Spinal cord (tissue), 10 donors: ENCODE data around the gene ELMOD3. TPM values are rescaled to one million over a fixed set of nuclear protein-coding genes. Genes with fewer than 3 reads are reported as not detected.
"Not testable (repeated sequence)": the region's sequence is repeated elsewhere in the genome, so short reads cannot be mapped to it uniquely, and the experiment has no call there.

Experiments used
- DNase-seq, 6 donors: peaks; one replicate each; pipeline versions ENCODE4 v3.0.0 to v3.0.0-alpha.2; 2013 to 2015; ENCODE audit warnings: low spot score in 6 of 6, low read depth in 4 of 6
- H3K27ac ChIP-seq: one replicate; pipeline ENCODE4 v1.5.1; 2013; ENCODE audit warnings: low read depth, low read length, control low read depth
- H3K27me3 ChIP-seq: one replicate; pipeline ENCODE4 v1.6.1; 2013; ENCODE audit warnings: low read length; ENCODE audit not compliant: control insufficient read depth, insufficient read depth
- H3K36me3 ChIP-seq: one replicate; pipeline ENCODE4 v1.6.1; 2013; ENCODE audit warnings: low read length; ENCODE audit not compliant: control insufficient read depth, insufficient read depth
- H3K4me1 ChIP-seq: one replicate; pipeline ENCODE4 v1.6.1; 2013; ENCODE audit warnings: low read length; ENCODE audit not compliant: control insufficient read depth, insufficient read depth
- H3K4me3 ChIP-seq: one replicate; pipeline ENCODE4 v1.5.1; 2013; ENCODE audit warnings: low read depth, low read length, control low read depth
- H3K9me3 ChIP-seq: one replicate; pipeline ENCODE4 v1.6.1; 2013; ENCODE audit warnings: low read length; ENCODE audit not compliant: control insufficient read depth, insufficient read depth
- WGBS: methylation state at CpG from one replicate; pipeline ENCODE4 v1.1.5; 2013; ENCODE audit warnings: missing lambda C conversion rate; ENCODE audit not compliant: insufficient coverage; 5-methylcytosine and 5-hydroxymethylcytosine counted together
- polyA plus RNA-seq, 2 donors: library from polyadenylated mRNA; unstranded; fragments of 120-200 nt; gene quantifications; one replicate each; pipeline ENCODE4 v1.2.1, GENCODE V29; 2013; ENCODE audit not compliant: insufficient read length in 2 of 2
- total RNA-seq, 2 donors: library from RNA; depleted of rRNA in 1 of 2; stranded (reverse); fragments of 120-200 nt in 1 of 2; fragments of >200 nt in 1 of 2; gene quantifications; one replicate each; pipeline versions ENCODE4 v1.2.3 to v1.2.4, GENCODE V29; 2013 to 2014
- donor health status: healthy.

Gene ELMOD3
- total and polyA plus RNA-seq, 4 donors, result 17.4 to 35.7 (median 24.5) TPM

DNA sequence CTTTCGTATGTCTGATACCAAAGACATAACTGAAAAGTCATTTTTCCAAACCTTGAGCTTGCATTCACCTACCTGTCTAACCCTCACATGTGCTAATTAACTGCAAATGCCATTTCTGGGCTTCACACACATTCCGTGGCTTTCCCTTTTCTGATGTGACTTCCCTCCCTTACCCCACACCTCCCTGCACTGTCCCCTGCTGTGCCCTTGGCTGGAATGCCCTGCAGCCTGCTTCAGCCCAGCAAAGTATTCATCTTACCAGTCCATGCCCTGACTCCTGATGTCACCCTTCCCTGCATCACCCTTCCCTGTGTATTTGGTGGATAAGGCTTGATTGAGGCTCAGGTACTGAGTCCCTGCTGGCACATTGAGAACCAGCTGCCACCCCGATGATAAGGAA lies 12.4 kb upstream of the ELMOD3 start:
- WGBS, result 64% methylated on average over 3 of the region's 3 CpGs
- no peak for DNase-seq
- no peaks in the 10 kb centered on the region for H3K9me3 ChIP-seq
- H3K36me3 ChIP-seq, result peaks cover 40% of the 10 kb centered on the region
- H3K4me3 ChIP-seq, result no peak overlapping the region
- H3K4me1 ChIP-seq, result no peaks in the 10 kb centered on the region
- H3K27ac ChIP-seq, result no peak overlapping the region
- no peaks in the 10 kb centered on the region for H3K27me3 ChIP-seq

DNA sequence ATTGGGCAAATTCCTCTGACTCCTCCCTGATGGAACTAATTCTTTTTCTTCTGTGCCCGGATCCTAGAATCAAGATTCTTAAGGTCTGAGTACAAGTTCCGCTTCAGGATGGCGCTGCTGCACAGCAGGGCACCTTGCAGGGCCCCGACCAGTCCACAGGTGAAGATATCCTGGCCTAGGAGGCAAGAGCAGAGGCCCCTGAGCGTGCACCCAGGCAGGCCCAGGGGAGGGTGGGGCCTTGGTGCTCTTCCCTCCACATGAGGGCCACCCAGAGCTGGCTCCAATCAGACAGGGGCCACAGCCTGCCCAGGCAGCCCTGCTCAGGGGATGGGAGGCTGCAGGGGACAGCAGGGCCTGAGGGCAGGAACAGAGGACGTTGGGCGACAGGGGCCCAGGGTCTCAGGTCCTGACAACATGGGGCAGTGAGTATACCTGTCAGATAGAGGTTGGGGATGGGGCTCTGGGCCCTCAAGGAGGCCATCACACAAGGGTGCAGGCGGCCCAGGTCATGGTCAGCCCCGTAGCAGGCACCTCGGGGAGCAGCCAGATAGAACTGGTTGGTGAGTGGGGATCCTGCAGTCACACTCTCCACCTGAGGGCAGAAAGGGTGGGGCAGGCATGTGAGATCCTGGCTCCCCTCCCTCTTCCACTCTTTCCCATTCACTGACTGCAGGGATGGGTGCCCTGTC lies 11.2 kb upstream of the ELMOD3 start:
- H3K4me1 ChIP-seq, H3K4me3 ChIP-seq, H3K9me3 ChIP-seq, H3K27me3 ChIP-seq, DNase-seq, H3K27ac ChIP-seq: not testable (repeated sequence)
- peaks cover 40% of the 10 kb centered on the region for H3K36me3 ChIP-seq
- 95% methylated on average over 6 of the region's 10 CpGs for WGBS

DNA sequence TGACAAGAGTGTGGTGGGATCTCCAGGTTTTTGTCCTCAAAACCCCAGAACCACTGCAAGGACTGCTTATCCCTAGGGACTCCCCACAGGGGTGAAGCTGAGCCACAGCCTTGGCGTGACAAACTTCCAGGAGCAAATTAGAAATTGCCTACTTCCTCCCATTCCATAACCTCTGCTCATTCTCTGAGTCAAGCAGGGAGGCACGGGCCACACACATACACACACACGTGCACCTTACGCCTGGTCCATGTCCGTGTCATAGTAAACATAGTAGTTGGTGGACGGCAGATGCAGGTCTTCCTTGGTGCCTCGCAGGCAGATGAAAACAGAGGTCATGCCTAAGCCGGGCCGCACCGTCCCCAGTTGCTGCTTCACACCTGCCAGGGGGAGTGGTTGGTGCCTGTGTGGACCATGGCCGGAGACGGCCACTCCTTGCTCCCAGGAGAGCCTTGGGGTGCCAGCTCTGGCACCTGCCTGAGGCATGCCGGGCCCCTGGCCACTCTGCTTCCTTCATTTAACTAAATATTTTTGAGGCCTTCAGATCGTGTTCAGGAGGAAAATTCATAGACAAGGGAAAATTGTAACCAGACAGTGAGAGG lies 10.1 kb upstream of the ELMOD3 start:
- H3K27ac ChIP-seq, result no peak overlapping the region
- no peak overlapping the region for H3K4me3 ChIP-seq
- no peaks in the 10 kb centered on the region for H3K27me3 ChIP-seq
- 94% methylated on average over 7 of the region's 14 CpGs for WGBS
- DNase-seq, result no peak
- H3K9me3 ChIP-seq, result no peaks in the 10 kb centered on the region
- H3K36me3 ChIP-seq, result peaks cover 48% of the 10 kb centered on the region
- no peaks in the 10 kb centered on the region for H3K4me1 ChIP-seq

DNA sequence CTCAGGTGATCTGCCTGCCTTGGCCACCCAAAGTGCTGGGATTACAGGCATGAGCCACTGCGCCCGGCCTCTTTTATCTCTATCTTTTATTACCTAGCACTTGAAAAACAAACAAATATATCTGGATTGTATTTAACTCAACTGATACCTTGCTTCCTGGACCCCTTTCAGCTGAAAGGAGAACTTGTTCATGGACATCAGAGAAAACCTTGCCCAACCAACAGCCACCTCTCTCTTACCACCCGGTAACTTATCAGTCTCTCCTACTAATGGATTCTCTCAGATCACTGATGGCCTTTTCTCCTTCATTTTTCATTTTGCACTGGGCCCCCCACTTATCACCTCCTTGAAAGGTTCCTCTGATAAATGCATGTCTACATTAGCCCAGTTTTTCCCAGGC lies 7.0 kb upstream of the ELMOD3 start:
- Histone ChIP-seq H3K4me1 (no peaks in the 10 kb centered on the region), H3K27ac (no peak overlapping the region), H3K9me3 (no peaks in the 10 kb centered on the region), H3K4me3 (no peak overlapping the region), H3K27me3 (no peaks in the 10 kb centered on the region), H3K36me3 (peaks cover 66% of the 10 kb centered on the region)
- 94% methylated on average over 3 of the region's 3 CpGs for WGBS
- DNase-seq, result no peak

DNA sequence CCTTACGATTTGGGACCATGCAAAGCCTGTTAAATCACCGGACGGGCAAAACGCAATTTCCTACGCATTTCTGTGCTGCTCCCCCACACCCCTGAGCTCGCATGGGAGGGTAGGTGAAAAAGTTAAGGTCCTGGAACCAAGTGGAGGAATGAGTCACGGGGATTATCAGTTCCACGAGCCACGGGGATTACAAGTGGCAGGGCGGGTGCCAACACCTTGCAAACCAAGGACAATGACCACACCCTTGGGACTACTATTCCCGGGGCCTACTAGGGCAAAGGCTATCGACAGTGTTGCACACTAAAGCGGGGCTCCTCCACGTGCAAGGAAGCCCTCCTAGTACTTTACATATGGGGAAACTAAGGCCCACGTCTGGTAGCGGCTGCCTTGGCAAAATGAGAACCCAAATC lies 688 bp upstream of the ELMOD3 start:
- Histone ChIP-seq H3K36me3 (peaks cover 28% of the 10 kb centered on the region), H3K27ac (peak overlapping the region; percentile 54), H3K4me1 (peaks cover 20% of the 10 kb centered on the region), H3K27me3 (no peaks in the 10 kb centered on the region), H3K4me3 (peak overlapping the region; percentile 77), H3K9me3 (no peaks in the 10 kb centered on the region)
- DNase-seq, result peak in 1 of 6 donors; percentile 22
- WGBS, result 55% methylated on average over 15 of the region's 16 CpGs

DNA sequence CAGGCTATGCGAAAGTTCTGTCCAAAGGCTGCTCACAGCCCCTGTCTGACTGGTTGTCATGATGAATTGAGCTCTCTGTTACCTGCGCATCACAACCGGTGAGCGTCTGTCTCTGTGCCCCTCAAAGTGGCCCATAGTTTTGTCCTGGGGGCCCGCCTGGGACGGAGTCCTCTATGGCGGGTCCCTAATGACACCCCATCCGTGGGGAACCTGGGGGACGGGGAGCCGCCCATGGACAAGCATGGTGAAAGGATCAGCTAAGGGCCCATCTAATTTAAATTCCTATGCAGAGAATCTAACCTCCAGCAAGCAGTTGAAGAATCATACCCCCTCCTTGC lies 473 bp downstream of the ELMOD3 start:
- no peaks in the 10 kb centered on the region for H3K9me3 ChIP-seq
- peaks cover 25% of the 10 kb centered on the region for H3K36me3 ChIP-seq
- H3K27ac ChIP-seq, result no peak overlapping the region
- no peak for DNase-seq
- WGBS, result 12% methylated on average over 8 of the region's 10 CpGs
- peak overlapping the region; percentile 77 for H3K4me3 ChIP-seq
- peaks cover 20% of the 10 kb centered on the region for H3K4me1 ChIP-seq
- no peaks in the 10 kb centered on the region for H3K27me3 ChIP-seq

DNA sequence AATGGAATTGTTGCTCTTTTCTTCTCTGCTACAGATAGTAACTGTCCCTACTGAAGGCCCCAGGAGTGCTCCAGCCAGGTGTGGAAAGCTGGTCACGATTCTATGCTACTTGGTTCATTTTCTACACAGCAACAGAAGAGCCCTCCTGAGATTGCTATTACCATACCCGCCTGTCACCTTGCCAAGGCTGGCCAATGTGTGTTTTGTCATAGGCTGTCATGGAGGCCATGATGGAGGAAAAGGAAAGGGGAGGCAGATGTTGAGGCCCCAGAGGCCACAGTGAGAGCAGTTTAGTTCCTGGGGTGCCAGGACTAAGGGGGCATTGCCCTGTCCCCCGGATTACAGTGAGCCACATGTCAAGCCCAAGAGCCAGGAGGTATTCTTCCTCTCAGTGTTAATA lies 952 bp downstream of the ELMOD3 start:
- H3K9me3 ChIP-seq, result no peaks in the 10 kb centered on the region
- peak overlapping the region; percentile 77 for H3K4me3 ChIP-seq
- H3K4me1 ChIP-seq, result peaks cover 20% of the 10 kb centered on the region
- WGBS, result 83% methylated on average over 2 of the region's 3 CpGs
- no peak overlapping the region for H3K27ac ChIP-seq
- no peak for DNase-seq
- H3K27me3 ChIP-seq, result no peaks in the 10 kb centered on the region
- H3K36me3 ChIP-seq, result peaks cover 21% of the 10 kb centered on the region

DNA sequence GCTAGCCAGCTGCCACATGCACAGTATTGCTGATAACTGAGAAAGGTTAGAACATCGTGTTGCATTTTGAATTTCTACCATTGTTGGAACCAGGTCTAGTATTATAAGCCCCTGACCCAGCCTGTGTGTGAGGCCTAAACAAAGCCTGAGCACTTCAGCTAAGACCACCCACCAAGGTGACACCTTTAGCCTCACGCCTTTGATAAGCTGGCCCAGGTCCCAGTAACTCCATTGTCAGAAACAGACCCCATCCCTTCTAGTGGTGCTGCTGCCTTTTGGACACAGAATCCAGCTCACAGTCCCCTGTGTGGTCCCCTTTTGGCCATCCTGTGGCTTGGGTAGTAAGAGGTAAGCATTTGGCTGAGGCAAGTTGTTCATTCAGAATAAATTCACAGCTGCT lies 1.6 kb downstream of the ELMOD3 start:
- Histone ChIP-seq H3K36me3 (peaks cover 14% of the 10 kb centered on the region), H3K27me3 (no peaks in the 10 kb centered on the region), H3K4me1 (peaks cover 20% of the 10 kb centered on the region), H3K9me3 (no peaks in the 10 kb centered on the region), H3K4me3 (no peak overlapping the region), H3K27ac (no peak overlapping the region)
- no peak for DNase-seq
- WGBS, result 93% methylated on average over 2 of the region's 2 CpGs

DNA sequence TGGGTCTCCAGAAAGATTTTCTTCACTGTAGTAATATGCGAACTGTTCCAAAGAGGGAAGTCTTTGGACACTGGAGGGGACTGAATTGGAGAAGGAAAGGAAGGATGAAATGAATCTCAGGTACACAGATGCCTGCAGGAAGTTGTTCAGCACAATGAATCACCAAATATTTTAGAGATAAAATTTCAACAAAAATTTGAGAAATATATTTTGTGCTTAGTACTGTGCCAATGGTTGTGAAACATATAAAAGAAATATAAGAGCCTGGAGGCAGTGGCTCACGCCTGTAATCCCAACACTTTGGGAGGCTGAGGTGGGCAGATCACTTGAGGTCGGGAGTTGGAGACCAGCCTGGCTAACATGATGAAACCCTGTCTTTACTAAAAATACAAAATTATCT lies 3.2 kb downstream of the ELMOD3 start:
- peaks cover 12% of the 10 kb centered on the region for H3K36me3 ChIP-seq
- WGBS, result 100% methylated on average over 1 of the region's 3 CpGs
- H3K4me3 ChIP-seq, result no peak overlapping the region
- H3K4me1 ChIP-seq, result peaks cover 20% of the 10 kb centered on the region
- DNase-seq, result no peak
- no peaks in the 10 kb centered on the region for H3K9me3 ChIP-seq
- H3K27me3 ChIP-seq, result no peaks in the 10 kb centered on the region
- no peak overlapping the region for H3K27ac ChIP-seq

DNA sequence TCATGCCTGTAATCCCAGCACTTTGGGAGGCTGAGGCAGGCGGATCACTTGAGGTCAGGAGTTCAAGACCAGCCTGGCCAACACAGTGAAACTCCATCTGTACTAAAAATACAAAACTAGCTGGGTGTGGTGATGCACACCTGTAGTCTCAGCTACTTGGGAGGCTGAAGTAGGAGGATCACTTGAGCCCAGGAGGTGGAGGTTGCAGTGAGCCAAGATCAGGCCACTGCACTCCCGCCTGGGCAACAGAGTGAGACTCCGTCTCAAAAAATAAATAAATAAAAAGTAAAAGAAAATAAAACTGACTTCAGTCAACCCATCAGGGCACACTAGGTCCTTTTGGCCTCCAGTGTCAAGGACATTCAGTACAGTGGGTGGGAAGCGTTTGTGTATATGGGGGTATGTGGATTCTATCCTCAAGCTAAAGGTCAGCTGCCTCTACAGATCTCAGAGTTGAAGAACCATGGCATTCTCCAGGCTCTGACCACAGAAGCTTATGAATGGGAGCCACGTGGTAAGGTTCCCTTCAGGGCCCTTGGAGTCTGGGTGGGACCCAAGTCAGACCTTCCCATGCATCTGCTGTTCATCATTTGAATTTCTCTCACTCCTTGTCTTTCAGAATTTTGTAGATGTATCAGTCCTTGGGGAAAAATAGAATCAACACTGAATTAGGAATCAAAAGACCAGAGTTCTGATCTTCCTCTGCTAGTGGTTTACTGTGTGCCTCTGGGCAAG lies 8.3 kb downstream of the ELMOD3 start:
- not testable (repeated sequence) for H3K4me3 ChIP-seq, H3K27me3 ChIP-seq, H3K4me1 ChIP-seq, H3K9me3 ChIP-seq, DNase-seq, H3K27ac ChIP-seq
- H3K36me3 ChIP-seq, result peaks cover 24% of the 10 kb centered on the region
- WGBS, result 100% methylated on average over 1 of the region's 5 CpGs
